GM19035 (cell line): Measurements from ENCODE around the gene SORCS2.

ENCODE experiments used
- ATAC-seq: cut with Tn5 transposase; IDR thresholded peaks from one replicate; pipeline ENCODE4 v1.9.1; 2021; ENCODE audit not compliant: unreplicated experiment

SORCS2 gene

GRCh38 chr4:7319024-7319423 lies 126.7 kb downstream of the SORCS2 start:
- ATAC-seq, result no peak

DNA sequence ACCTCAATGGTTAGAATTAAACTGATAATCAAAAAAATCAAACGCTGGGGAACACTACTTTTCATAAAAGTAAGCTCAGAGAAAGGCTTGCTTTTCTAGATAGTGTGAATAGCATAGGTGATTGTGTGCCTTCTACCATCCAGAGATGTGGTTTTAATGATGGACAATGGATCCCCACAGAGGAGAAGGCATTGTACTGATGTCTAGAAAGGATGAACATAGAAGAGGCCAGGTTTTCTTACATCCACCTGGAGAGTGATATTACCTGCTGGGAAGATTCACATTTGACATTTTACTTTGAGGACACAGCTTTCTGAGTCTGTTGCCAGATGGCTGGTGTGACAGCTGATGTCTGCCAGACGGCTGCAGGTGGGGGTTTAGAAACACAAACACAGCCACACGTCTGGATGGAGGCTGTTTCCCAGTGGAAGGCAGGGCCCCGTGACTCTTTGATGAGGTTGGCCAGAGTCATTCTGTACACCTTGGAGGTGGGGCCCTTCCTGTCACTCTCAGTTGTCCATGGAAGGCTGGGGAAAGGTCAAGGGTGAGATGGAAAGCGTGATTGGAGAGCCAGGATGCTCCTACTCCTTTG lies 128.0 kb downstream of the SORCS2 start:
- ATAC-seq, result no peak

GRCh38 chr4:7322166-7322991 lies 130.0 kb downstream of the SORCS2 start:
- no peak for ATAC-seq

GRCh38 chr4:7323461-7323871 lies 131.1 kb downstream of the SORCS2 start:
- ATAC-seq, result no peak

DNA sequence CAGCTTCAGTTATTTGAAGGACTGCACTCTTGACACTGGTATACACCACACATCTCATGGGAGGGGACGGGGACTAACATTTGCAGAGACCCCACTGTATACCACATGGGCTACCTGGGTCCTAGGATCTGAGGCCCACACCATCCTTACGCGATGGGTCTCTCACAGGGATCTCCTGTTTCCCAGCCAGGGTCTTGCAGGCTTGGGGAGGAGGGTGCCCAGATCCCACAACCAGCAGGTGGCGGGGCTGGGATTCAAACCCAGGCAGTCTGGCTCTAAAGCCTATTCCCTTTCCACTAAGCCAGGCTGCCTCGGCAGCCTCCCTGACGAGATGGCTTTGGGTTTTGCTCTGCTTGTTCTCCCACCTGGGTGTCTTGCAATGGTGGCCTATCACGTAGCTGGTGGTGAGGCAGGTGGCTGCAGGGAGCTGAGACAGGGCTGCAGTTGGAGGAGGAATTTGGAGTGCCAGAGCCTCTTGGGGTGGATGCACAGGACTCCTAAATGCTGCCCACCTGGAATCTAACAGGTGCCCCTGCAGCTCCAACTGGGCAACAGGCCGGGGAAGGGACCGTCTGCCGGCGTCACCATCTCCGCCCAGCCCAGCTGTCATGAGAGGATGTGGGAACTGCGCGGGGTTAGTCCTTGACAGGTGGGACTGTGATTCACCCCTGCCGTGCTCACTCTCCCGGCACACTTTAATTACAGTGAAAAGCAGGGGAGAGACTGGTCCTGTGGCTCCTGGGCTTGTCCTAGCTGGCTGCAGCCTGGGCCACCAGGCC lies 131.7 kb downstream of the SORCS2 start:
- ATAC-seq, result no peak

GRCh38 chr4:7324651-7325121 lies 132.3 kb downstream of the SORCS2 start:
- no peak for ATAC-seq

DNA sequence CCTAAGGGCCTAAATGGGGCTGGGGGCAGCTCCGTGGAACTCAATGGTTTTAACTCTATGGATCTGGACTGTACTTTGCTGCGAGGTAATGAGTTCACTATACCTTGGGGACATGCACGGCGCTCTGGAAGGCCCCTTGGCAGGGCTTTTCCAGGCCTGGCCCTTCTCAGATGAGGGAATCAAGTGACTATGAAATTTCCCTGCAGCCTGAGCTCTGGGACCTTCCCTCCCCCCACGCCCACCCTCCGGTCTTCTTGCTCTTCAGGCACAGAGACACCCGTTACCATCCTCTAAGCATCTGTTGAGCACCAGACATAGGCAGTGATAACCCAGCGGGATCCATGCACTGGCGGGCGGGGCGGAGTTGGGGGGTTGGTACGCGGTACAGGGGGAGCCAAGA lies 133.2 kb downstream of the SORCS2 start:
- ATAC-seq, result no peak

- no peak for ATAC-seq
Observed at GRCh38 chr4:7326306-7326692, 134.0 kb downstream of the SORCS2 start.

DNA sequence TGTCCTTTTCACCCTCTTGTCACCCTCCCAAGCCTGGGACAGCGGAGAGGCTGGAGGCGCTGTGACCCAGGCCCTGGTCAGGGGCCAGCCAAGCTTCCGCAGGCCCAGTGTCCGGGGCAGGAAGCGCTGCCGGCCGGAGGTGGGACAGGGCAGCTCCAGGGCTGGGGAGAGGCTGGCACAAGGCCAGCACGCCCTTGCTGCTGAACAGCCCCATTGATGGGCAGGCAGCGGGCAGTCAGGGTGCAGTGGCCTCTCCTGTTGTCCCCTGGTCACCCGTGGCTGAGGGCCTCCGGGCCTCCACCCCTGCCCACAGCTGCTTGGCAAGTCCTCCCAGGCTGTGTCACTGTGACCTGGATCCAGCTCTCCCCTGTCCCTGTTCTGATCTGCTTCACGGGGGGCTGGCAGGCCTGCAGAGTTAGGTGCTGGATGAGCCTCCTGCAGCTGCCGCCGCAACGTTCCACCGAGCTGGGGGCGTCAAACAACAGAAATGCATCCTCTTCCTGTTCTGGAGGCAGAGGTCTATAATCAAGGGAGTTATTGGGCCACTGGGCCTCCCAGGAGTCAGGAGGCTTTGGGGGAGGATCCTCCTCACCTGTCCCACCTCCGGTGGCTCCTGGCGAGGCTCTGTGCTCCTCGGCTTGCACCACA lies 134.5 kb downstream of the SORCS2 start:
- no peak for ATAC-seq

DNA sequence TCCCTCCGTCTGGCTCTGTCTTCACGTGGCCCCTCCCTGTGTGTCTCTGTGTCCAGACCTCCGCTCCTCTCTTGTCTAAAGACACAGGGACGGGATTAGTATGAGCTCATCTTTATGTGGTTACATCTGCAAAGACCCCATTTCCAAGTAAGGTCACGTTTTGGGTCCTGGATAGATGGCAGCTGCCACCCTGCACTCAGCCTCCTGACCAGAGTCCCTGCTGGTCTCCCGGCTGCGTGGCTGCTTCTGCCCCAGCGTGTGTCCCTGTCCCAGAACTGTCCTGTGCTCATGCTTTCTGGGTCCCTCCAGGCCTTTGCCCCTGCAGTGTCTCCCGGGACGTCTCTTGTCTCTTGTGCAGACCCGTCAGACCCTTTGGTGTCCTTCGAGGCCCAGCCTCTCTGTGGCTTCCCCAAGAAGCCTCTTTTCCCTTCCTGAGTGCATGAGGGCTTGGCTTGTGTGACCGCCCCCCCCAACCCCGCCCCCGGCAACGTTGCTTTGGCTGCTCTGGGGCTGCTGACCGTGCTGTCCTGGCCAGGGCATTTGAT lies 135.1 kb downstream of the SORCS2 start:
- ATAC-seq, result no peak

- ATAC-seq, result no peak
Observed at GRCh38 chr4:7328162-7328912, 136.0 kb downstream of the SORCS2 start.

- no peak for ATAC-seq
Observed at GRCh38 chr4:7328913-7329638, 136.7 kb downstream of the SORCS2 start.

DNA sequence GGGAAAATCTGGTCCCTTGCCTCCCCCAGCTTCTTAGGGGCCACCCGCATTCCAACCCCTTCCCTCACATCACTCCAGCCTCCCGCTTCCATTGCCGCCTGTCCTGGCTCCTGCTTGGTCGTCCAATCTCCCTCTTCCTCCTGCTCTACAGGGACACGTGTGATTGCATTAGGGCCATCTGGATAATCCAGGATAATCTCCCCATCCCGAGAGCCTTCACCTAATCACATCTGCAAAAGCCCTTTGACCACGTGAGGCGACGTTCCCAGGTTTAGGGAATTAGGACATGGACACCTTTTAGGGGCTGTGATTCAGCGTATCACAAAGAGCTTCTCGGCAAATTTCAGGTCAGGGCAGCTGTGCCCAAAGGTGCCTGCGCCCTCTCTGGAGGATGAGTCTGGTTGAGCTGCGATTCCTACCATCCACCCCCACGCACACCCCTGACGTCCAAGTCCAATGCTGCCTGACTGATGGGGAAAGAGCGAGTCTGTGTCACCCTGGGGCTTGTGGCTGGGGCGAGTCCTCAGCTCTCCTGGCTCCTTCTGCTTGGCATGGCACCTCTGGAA lies 137.8 kb downstream of the SORCS2 start:
- no peak for ATAC-seq

DNA sequence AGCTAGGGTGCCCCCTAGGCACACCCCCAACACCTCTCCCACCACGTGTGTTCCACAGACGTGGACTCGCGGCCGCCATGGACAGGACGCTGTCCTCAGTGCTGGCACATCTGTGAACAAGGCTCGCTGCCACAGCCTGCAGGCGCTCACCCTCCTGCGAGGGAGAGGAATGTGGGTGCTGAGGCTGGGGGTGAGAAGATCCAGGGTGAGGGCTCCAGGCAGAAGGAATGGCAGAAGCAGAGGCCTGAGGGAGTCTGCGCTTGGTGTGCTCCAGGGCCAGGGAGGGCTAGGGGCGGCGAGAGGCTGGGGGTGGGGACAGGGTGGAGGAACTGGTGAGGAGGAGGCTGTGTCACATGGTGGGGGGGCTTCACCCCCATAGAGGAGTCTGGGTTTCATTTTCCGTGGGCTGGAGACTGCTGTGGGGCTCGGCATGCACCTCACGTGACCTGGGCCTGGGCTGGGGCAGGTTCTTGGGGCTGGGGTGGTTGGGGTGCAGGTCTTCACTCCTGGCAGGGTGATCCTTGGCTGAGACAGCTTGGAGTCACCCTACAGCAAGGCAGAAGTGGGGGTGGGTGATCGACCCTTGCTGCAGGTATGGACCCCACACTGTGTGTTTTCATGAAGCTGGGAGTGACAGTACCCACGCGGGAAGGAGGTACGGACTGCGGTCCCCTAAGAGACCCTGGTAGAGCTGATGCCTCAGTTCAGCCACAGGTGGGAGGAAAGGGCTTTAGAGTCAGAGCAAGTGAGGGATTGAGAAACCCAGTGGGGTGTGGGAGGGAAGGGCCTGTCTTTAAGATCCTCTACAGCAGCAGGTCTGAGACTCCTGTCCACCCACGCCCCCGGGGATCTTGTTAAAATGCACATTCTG lies 138.7 kb downstream of the SORCS2 start:
- ATAC-seq, result no peak

DNA sequence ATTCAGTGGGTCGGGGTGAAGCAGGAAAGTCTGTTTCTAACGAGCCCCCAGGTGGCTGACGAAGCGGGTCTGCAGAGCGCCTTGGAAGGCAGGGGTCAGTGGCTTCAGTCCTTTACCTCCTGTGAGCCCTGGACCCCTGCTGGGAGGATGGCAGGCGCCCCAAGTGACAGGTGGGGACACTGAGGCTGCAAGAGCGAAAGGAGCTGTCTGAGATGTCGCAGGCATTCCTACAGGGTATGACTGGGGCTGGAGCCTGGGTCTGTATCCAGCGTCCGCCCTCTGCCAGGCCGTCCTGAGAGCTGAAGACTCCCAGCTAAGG lies 139.3 kb downstream of the SORCS2 start:
- no peak for ATAC-seq

DNA sequence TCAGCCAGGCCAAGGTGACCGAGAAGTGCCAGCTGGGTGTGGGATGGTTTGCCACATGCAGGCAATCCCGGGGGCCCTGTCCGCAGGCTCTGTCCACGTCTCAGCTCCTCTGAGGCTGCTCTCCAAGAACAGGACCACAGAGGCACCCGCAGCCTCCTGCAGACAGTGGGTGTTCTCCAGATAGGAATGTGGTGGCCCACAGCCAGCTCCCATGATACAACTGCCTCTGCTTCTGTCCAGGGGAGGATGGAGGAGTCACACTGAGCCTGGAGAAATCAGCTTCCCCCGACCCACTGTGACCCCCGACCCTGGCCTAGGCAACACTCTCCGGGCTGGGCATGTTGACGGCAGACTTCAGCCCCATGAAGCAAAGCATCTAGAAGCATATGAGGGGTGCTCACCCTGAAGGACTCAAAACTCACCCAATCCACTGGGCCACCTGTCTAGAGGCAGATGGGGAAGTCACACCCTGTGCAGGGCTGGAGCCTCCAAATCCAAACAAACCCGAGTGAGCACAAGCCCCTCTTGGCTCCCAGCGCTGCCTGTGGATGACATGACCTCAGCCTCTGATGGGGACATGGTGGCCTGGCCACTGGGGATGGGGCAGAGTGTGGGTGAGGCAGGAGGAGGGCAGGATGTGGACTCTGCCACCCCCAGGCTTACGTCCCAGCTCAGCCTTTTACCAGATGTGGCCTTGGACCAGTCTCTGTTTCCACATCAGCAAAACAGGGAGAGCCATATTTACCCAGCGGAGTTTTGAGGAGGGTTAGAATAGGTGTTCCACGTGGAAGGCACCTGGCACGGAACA lies 140.1 kb downstream of the SORCS2 start:
- no peak for ATAC-seq

DNA sequence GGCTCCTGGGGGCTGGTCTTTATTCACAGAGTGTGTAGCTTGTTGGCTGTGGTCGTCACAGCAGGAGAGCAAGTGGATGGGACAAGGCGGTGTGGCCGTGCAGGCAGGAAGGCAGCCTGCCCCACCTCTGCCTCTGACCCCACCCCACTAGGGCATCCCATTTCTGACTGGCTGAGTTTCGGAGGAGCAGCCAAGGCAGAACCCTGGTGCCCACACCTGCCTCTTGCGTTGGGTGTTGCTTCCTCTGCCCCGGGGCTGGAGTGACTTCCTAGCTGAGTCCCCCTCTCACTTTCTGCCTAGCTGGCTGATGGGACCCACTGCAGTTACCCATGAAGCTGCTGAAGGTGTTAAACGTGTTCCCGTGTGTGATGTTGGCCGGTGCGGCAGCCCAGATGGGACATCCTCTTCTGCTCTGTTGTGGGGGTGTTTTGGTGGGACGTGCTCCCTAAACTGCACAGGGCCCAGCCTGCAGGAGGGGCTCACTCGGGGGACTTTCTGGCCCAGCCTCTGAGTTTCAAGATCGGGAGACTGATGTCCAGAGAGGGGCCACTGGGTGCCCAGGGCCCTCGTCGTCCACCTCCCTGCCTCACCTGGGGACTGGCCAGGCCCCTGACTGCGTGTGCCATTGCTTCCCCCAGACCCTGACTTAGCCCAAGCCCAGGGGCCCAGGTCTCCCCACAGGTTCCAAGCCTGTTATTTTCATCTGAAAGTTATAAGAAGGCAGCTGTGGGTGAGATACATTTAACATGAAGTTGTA lies 140.9 kb downstream of the SORCS2 start:
- ATAC-seq, result no peak
